Esophagus muscularis mucosa (tissue), 4 donors: ENCODE data around the gene H6PD. TPM values are rescaled to one million over a fixed set of nuclear protein-coding genes. Genes with fewer than 3 reads are reported as not detected.
"Not testable (repeated sequence)": the region's sequence is repeated elsewhere in the genome, so short reads cannot be mapped to it uniquely, and the experiment has no call there.

Source experiments
- DNase-seq: peaks from one replicate; pipeline ENCODE4 v3.0.0-alpha.2; 2017; ENCODE audit errors: extremely low spot score
- H3K27ac ChIP-seq, 4 donors: fragments of 200-600 bp; sonication (generic); replicated peaks in 1 of 4; 1 replicate in 3 of 4; 2 replicates in 1 of 4; pipeline ENCODE4 v1.5.1; 2016 to 2019; ENCODE audit warnings: mild to moderate bottlenecking in 1 of 4
- H3K27me3 ChIP-seq, 4 donors: fragments of 200-600 bp; sonication (generic); one replicate each; pipeline versions ENCODE4 v1.5.1 to v1.6.0; 2016 to 2019
- H3K36me3 ChIP-seq, 4 donors: fragments of 200-600 bp; sonication (generic); one replicate each; pipeline ENCODE4 v1.5.1; 2016 to 2019
- H3K4me1 ChIP-seq, 4 donors: fragments of 200-600 bp; sonication (generic); one replicate each; pipeline ENCODE4 v1.5.1; 2016 to 2019
- H3K4me3 ChIP-seq, 4 donors: fragments of 200-600 bp; sonication (generic); 1 replicate in 2 of 4; 2 replicates in 2 of 4; pipeline ENCODE4 v1.5.1; 2016 to 2019; ENCODE audit warnings: mild to moderate bottlenecking in 4 of 4, moderate library complexity in 1 of 4
- H3K9me3 ChIP-seq, 4 donors: fragments of 200-600 bp; sonication (generic); 1 replicate in 3 of 4; 2 replicates in 1 of 4; pipeline ENCODE4 v1.5.1; 2016 to 2019
- EP300 ChIP-seq: sonication (generic); formaldehyde crosslinking; IDR thresholded peaks from one replicate; pipeline ENCODE4 v1.6.1; 2017; ENCODE audit warnings: antibody characterized with exemption
- POLR2A ChIP-seq: fragments of 450-650 bp; IDR thresholded peaks from one replicate; pipeline ENCODE4 v1.6.1; 2017; ENCODE audit warnings: antibody characterized with exemption, moderate library complexity, mild to moderate bottlenecking, low read depth
- POLR2AphosphoS5 ChIP-seq, 2 donors: sonication (generic); formaldehyde crosslinking; IDR thresholded peaks; one replicate each; pipeline ENCODE4 v1.6.1; 2017; ENCODE audit warnings: antibody characterized with exemption in 2 of 2
- WGBS: methylation state at CpG from one replicate; pipeline ENCODE4 v1.1.5; 2018; 5-methylcytosine and 5-hydroxymethylcytosine counted together
- intact Hi-C: fragments of 100-400 bp; cut with DNase I; formaldehyde crosslinking; loops from one replicate; pipeline ENCODE4 v1.15.1; 2023
- total RNA-seq, 4 donors: library from RNA; depleted of rRNA; stranded (reverse); fragments of >200 nt; gene quantifications; one replicate each; pipeline versions ENCODE4 v1.1.0 to v1.2.1, GENCODE V29; 2016
- TF ChIP-seq, protein P1 (sequence below), 3 experiments: fragments of 200-600 bp in 2 of 3; fragments of 450-650 bp in 1 of 3; sonication (generic) in 2 of 3; IDR thresholded peaks; one replicate each; pipeline ENCODE4 v1.5.1; 2017 to 2019; ENCODE audit warnings: antibody characterized with exemption in 3 of 3, mild to moderate bottlenecking in 2 of 3, moderate library complexity in 1 of 3

H6PD gene
- total RNA-seq, 4 donors from 2014 or later: 31.1 to 54.4 (median 38.4) TPM

DNA sequence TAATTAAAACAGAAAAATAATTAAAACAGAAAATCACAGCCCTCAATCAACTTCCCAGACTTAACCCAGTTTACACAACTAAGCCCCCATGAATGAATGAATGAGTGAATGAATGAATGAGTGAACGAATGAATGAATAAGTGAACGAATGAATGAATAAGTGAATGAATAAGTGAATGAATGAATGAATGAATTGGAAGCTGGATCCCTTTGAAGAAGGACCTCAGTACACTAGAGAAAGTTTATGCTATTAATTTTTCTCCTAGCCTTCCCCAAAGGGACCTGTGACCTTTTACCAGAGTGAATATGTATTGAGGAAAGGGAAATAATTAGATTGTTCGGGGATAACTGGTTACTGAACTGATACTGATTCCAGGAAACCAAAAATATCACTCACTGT is 63.7 kb downstream of the H6PD start:
- no peak for DNase-seq
- H3K9me3 ChIP-seq: no peaks in the 10 kb centered on the region
- intact Hi-C loops: no loop called here
- H3K4me1 ChIP-seq: peaks cover 45 to 91% (median 90%) of the 10 kb centered on the region in 4 donors
- H3K27ac ChIP-seq: peak overlapping the region in 1 of 4 donors; percentile 20
- H3K36me3 ChIP-seq: peaks cover 0 to 16% (median 2%) of the 10 kb centered on the region in 4 donors
- 56% methylated on average over 3 of the region's 3 CpGs for WGBS
- no peaks in the 10 kb centered on the region for H3K27me3 ChIP-seq
- no peak overlapping the region for H3K4me3 ChIP-seq
- TF ChIP-seq POLR2AphosphoS5 (IDR thresholded peaks at IDR 0.05) (no peak), EP300 (no peak), POLR2A (no peak)
- TF ChIP-seq, protein P1, sequence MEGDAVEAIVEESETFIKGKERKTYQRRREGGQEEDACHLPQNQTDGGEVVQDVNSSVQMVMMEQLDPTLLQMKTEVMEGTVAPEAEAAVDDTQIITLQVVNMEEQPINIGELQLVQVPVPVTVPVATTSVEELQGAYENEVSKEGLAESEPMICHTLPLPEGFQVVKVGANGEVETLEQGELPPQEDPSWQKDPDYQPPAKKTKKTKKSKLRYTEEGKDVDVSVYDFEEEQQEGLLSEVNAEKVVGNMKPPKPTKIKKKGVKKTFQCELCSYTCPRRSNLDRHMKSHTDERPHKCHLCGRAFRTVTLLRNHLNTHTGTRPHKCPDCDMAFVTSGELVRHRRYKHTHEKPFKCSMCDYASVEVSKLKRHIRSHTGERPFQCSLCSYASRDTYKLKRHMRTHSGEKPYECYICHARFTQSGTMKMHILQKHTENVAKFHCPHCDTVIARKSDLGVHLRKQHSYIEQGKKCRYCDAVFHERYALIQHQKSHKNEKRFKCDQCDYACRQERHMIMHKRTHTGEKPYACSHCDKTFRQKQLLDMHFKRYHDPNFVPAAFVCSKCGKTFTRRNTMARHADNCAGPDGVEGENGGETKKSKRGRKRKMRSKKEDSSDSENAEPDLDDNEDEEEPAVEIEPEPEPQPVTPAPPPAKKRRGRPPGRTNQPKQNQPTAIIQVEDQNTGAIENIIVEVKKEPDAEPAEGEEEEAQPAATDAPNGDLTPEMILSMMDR (IDR thresholded peaks at IDR 0.05): no peak

DNA sequence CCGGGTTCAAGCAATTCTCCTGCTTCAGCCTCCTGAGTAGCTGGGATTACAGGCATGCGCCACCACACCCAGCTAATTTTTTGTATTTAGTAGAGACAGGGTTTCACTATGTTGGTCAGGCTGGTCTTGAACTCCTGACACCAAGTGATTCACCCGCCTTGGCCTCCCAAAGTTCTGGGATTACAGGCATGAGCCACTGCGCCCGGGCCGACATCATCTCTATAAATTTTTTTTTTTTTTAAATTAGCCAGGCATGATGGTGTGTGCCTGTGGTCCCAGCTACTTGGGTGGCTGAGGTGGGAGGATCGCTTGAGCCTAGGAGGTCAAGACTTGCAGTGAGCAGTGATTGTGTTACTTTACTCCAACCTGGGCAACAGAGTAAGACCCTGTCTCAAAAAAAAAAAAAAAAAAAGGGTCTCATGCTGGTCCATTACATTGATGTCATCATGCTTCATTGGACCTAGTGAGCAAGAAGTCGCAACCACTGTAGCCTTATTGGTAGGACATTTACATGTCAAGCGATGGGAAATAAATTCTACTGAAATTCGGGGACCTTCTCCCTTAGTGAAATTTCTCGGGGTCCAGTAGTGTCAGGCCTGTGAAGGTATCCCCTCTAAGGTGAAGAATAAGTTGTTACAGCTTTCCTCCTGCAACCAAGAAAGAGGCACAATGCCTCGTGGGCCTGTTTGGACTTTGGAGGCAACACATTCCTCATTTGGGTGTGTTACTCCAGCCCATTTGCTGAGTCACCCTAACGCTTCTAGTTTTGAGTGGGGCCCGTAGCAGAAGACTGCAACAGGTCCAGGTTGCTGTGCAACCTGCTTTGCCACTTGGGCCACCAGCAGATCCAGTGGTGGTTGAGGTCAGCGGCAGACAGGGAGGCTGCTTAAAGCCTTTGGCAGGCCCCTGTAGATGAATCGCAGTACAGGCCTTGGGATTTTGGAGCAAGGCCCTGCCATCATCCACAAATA is 65.3 kb downstream of the H6PD start:
- 75% methylated on average over 16 of the region's 16 CpGs for WGBS
- Histone ChIP-seq H3K4me1 (peaks cover 52 to 99% (median 98%) of the 10 kb centered on the region in 4 donors), H3K36me3 (peaks cover 0 to 16% (median 2%) of the 10 kb centered on the region in 4 donors), H3K27ac (peak overlapping the region; percentile 63 to 85 (median 78))
- not testable (repeated sequence) for H3K9me3 ChIP-seq, H3K27me3 ChIP-seq, DNase-seq, H3K4me3 ChIP-seq
- peak in 1 of 2 donors; percentile 45 for TF ChIP-seq POLR2AphosphoS5 (IDR thresholded peaks at IDR 0.05)
- intact Hi-C loops: loop anchor here (5.0 kb wide), 1 partner anchor 67 kb away; no protein-coding TSS in a partner anchor

DNA sequence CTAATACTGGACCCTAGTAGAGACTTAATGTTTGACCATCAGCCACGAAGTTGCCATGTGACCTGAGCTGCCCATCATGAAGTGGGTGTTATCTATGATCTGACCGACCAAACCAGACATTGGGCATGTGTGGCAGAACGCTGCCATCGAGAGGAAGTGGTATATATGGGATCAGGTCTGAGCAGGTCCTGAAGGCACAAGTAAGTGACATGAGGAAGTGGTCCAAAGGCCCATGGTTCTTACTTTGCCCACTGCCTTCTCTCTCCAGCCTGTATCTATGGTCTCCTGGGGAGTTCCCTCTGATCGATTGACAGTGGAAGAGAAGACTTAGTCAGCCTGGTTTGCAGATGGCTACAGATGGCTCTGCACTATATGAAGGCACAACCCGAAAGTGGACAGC is 66.0 kb downstream of the H6PD start:
- no peak overlapping the region for H3K4me3 ChIP-seq
- peaks cover 51 to 99% (median 98%) of the 10 kb centered on the region in 4 donors for H3K4me1 ChIP-seq
- intact Hi-C loops: loop anchor here (5.0 kb wide), 1 partner anchor 67 kb away; no protein-coding TSS in a partner anchor
- no peaks in the 10 kb centered on the region for H3K9me3 ChIP-seq
- H3K27me3 ChIP-seq: no peaks in the 10 kb centered on the region
- no peak for TF ChIP-seq POLR2AphosphoS5 (IDR thresholded peaks at IDR 0.05)
- TF ChIP-seq, protein P1 (IDR thresholded peaks at IDR 0.05): no peak
- no peak for TF ChIP-seq POLR2A
- no peak for TF ChIP-seq EP300
- peak overlapping the region; percentile 63 to 85 (median 78) for H3K27ac ChIP-seq
- 77% methylated on average over 6 of the region's 6 CpGs for WGBS
- peaks cover 0 to 16% (median 2%) of the 10 kb centered on the region in 4 donors for H3K36me3 ChIP-seq
- DNase-seq: no peak

DNA sequence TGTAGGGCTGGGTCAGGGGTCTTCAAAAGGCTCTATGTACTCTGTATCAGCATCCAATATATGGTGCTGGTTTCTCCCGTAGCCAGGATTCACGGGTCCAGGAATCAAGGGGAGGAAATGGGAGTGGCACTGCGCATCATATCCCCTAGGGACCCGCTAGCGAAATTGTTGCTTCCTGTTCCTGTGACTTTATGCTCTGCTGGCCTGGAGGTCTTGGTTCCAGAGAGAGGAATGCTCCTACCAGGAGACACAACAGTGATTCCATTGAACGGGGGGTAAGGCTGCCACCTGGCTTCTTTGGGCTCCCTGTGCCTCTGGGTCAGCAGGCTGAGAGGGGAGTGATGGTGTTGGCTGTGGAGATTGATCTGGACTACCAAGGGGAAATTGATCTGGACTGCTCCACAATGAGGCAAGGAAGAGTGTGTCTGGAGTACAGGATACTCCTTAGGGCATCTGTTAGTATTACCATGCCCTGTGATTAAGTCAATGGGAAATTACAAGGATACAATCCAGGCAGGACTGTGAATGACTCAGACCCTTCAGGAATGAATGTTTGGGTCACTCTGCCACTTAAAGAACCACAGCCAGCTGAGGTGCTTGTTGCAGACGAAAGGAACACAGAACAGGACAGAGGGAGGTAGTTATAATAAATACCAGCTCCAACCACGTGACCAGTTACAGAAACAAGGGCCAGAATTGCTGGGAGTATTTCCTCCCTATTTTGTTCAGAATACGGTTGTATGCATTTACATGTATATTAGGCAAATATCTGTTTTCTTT is 68.4 kb downstream of the H6PD start:
- Histone ChIP-seq H3K4me1 (peaks cover 47 to 99% (median 97%) of the 10 kb centered on the region in 4 donors), H3K4me3 (peak overlapping the region in 2 of 4 donors; percentile 4 to 21), H3K27ac (peak overlapping the region; percentile 78 to 85 (median 81)), H3K9me3 (no peaks in the 10 kb centered on the region), H3K36me3 (peaks cover 0 to 16% (median 0%) of the 10 kb centered on the region in 4 donors), H3K27me3 (no peaks in the 10 kb centered on the region)
- 38% methylated on average over 9 of the region's 9 CpGs for WGBS
- intact Hi-C loops: loop anchor here (5.0 kb wide), 1 partner anchor 64 kb away; no protein-coding TSS in a partner anchor
- TF ChIP-seq EP300 (peak; percentile 34), POLR2AphosphoS5 (IDR thresholded peaks at IDR 0.05) (peak; percentile 67 to 86), POLR2A (no peak)
- DNase-seq: no peak

DNA sequence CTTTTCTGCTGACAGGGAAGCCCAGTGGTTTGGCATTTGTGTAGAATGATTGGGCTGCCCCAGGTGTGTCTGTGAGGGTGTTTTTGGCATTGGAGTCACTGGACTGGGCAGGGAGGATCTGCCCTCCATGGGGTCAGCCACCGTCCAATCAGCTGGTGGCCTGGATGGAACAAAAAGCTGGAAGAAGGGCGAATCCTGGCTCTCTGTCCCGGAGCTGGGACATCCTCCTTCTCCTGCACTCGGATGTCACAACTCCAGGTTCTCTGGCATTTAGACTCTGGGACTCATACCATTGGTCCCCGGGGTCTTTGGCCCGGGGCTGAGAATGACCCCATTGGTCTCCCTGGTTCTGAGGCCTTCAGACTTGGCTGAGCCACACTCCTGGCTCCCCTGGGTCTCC is 69.3 kb downstream of the H6PD start:
- TF ChIP-seq, protein P1 (IDR thresholded peaks at IDR 0.05): no peak
- H3K36me3 ChIP-seq: peaks cover 0 to 16% (median 0%) of the 10 kb centered on the region in 4 donors
- peaks cover 47 to 100% (median 99%) of the 10 kb centered on the region in 4 donors for H3K4me1 ChIP-seq
- H3K27ac ChIP-seq: peak overlapping the region; percentile 78 to 85 (median 81)
- no peak for DNase-seq
- intact Hi-C loops: loop anchor here (5.0 kb wide), 1 partner anchor 63 kb away; no protein-coding TSS in a partner anchor
- no peaks in the 10 kb centered on the region for H3K9me3 ChIP-seq
- H3K27me3 ChIP-seq: no peaks in the 10 kb centered on the region
- 92% methylated on average over 5 of the region's 6 CpGs for WGBS
- H3K4me3 ChIP-seq: no peak overlapping the region
